T-helper 1 cell treated with Interleukin-12 subunit alpha and Interleukin-12 subunit beta and Interleukin-4 antibody, amounts not matched to agents 30 μg/mL and 1 μg/mL, for 36 hours (primary cell): ENCODE measurements around the gene AVEN.
A peak's percentile ranks its signal among the peaks of the same experiment; 100 is the strongest.

Experiments
- H3K27ac Mint-ChIP-seq: one replicate; pipeline ENCODE4 v1.8.0; 2021; ENCODE audit warnings: mild to moderate bottlenecking, mixed read lengths
- H3K27me3 Mint-ChIP-seq: one replicate; pipeline ENCODE4 v1.8.0; 2021; ENCODE audit warnings: low read depth, mixed read lengths
- H3K36me3 Mint-ChIP-seq: one replicate; pipeline ENCODE4 v1.8.0; 2021; ENCODE audit warnings: low read depth, mixed read lengths
- H3K4me1 Mint-ChIP-seq: one replicate; pipeline ENCODE4 v1.8.0; 2021; ENCODE audit warnings: low read depth, mixed read lengths
- H3K4me3 Mint-ChIP-seq: one replicate; pipeline ENCODE4 v1.8.0; 2021; ENCODE audit warnings: mild to moderate bottlenecking, moderate library complexity, mixed read lengths
- H3K9me3 Mint-ChIP-seq: one replicate; pipeline ENCODE4 v1.8.0; 2021; ENCODE audit warnings: mixed read lengths

Gene AVEN, protein sequence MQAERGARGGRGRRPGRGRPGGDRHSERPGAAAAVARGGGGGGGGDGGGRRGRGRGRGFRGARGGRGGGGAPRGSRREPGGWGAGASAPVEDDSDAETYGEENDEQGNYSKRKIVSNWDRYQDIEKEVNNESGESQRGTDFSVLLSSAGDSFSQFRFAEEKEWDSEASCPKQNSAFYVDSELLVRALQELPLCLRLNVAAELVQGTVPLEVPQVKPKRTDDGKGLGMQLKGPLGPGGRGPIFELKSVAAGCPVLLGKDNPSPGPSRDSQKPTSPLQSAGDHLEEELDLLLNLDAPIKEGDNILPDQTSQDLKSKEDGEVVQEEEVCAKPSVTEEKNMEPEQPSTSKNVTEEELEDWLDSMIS

DNA sequence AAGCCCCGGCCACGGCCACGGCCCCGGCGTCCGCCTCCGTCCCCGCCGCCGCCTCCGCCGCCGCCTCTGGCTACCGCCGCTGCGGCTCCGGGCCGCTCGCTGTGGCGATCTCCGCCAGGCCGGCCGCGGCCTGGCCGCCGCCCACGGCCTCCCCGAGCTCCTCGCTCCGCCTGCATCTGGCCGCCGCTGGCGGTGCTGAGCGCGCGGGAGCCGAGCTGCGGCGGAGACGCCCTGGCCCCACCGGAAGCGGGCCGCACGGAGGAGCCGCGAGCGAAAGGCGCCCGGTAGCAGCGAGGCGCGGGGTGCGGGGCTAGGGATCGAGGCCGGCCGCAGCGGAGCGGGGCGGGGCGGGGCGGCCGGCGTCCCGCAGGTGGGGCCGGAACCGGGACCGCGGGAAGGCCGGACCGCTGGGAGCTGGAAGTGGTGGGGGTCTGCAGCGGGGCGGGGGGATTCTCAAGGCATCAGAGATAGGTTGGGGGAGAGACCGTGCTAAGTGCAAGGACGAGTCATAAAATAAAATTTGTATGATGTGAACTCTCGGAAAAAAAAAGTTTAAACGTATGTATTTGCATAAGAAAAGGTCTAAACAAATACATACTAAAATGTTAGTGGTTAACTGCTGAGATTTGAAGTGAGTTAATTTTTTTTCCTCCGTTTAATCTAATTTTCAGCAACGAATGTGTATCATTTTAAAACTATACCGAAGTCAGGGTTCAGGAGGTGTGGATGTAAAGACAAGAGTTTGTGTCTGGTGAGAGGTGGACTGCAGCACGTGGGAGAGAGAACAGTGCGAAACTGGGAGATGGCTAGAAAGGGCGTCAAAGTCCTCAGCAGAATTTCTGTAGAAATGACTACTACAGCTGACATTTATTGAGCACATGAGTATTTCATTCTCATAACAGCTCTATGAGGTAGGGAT lies at the start of gene AVEN:
TSS of gene AVEN (minus strand) at position 334 of the 919 bp plus-strand sequence. CDS start at position 176, 158 bp downstream.
- Mint-ChIP-seq H3K4me3 (peak within 1 kb of the TSS; percentile 90), H3K36me3 (no peaks in the 10 kb centered on the region), H3K9me3 (no peaks in the 10 kb centered on the region), H3K4me1 (peaks cover 19% of the 10 kb centered on the region), H3K27ac (peak within 1 kb of the TSS; percentile 91), H3K27me3 (no peaks in the 10 kb centered on the region)

DNA sequence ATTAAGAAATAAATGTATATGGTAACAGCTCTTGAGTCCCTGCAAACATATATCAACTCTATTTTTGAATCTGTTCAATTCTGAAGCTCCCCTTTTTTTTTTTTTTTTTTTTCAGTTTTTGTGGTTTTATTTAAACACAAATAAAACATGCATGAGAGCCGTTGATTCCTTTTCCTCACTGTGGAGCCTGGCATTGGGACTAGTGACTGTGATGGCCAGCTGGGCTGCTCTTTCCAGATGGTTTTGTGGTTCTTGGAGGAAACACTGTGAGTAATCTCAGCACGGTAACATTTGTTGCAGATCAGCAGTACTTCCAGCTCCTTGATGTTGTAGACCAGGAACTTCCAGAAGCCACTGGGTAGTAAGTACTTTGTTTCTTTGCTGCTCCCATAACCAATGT lies 46.7 kb upstream of the AVEN start:
- no peaks in the 10 kb centered on the region for H3K27me3 Mint-ChIP-seq
- no peaks in the 10 kb centered on the region for H3K9me3 Mint-ChIP-seq
- peaks cover 2% of the 10 kb centered on the region for H3K4me1 Mint-ChIP-seq
- H3K27ac Mint-ChIP-seq = no peak overlapping the region
- H3K36me3 Mint-ChIP-seq = peaks cover 35% of the 10 kb centered on the region
- no peak overlapping the region for H3K4me3 Mint-ChIP-seq

DNA sequence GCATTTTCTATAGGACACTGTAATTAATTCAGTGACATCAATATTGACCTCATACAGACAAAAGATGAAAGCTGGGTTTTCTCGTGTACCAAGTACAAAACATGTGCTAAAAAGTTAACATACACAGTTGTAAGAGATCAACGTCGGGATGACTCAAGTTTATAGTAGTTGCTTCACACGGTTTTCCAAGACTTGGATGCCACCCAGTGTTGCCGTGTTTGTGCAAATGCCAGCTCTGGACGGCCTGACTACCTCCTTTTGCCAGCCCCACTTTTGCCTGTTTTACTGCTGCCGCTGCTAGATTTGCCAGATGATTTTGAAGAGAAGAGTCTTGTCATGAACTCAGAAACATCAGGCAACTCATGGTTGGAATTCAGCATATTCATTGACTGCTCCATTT lies 45.1 kb upstream of the AVEN start:
- Mint-ChIP-seq H3K27me3 (no peaks in the 10 kb centered on the region), H3K9me3 (no peaks in the 10 kb centered on the region), H3K4me1 (peaks cover 2% of the 10 kb centered on the region), H3K27ac (no peak overlapping the region), H3K36me3 (peaks cover 27% of the 10 kb centered on the region), H3K4me3 (no peak overlapping the region)

DNA sequence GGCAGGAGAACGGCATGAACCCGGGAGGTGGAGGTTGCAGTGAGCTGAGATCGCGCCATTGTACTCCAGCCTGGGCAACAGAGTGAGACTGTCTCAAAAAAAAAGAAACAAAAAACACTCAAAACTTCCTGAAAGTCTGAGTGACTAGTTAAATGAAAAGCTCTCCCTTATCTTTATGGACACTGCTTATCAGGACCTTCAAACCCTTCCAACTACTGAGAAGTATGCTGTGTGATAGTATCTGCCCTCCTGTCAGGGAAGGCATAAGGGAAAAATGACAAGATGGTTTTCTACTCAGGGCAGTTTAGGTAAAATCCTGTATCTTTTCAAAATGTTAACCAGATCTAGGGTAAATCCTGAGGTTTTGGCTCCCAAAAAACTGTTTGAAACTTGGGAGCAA lies 40.9 kb upstream of the AVEN start:
- Mint-ChIP-seq H3K36me3 (peaks cover 15% of the 10 kb centered on the region), H3K4me3 (no peak overlapping the region), H3K4me1 (no peaks in the 10 kb centered on the region), H3K27ac (no peak overlapping the region), H3K27me3 (no peaks in the 10 kb centered on the region), H3K9me3 (no peaks in the 10 kb centered on the region)

DNA sequence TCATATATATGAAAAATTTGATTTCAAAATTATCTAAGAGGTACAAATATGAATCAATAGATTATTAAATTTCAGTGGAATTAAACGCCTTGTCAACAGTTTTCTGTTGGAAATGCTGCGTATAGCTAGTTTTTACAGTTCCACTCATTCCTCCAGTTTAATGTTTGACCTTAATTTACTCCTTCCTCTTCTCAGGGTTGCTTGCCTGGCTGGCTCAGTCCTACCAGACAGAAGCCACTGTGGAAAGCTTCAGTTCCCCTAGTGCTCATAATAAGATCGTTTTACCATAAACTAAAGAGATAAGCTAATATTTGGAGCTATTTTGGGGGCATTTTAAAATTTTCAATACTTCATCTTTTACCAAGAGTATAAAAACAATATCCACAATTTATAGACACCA lies 39.9 kb upstream of the AVEN start:
- Mint-ChIP-seq H3K27ac (no peak overlapping the region), H3K4me3 (no peak overlapping the region), H3K9me3 (no peaks in the 10 kb centered on the region), H3K27me3 (no peaks in the 10 kb centered on the region), H3K4me1 (no peaks in the 10 kb centered on the region), H3K36me3 (peaks cover 12% of the 10 kb centered on the region)

DNA sequence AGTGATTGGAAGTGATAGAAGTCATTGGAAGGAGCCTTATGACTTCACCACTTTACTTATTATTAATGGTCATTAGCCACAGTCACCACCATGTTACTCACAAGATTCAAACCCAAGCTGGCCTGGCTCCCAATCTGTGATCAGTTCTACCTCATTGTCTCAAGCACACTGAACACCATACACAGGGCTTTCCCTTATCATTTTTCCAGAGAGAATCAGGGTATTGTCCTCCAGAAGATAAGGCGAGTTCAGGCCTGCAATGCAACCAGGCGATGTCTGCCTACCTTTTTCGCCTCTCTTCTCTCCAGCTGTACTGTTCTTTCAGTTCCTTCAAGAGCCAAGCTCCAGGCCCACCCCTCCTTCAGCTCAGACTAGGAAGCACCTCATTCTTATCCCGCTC lies 37.8 kb upstream of the AVEN start:
- Mint-ChIP-seq H3K4me3 (no peak overlapping the region), H3K9me3 (no peaks in the 10 kb centered on the region), H3K36me3 (peaks cover 6% of the 10 kb centered on the region), H3K27ac (no peak overlapping the region), H3K4me1 (no peaks in the 10 kb centered on the region), H3K27me3 (no peaks in the 10 kb centered on the region)

DNA sequence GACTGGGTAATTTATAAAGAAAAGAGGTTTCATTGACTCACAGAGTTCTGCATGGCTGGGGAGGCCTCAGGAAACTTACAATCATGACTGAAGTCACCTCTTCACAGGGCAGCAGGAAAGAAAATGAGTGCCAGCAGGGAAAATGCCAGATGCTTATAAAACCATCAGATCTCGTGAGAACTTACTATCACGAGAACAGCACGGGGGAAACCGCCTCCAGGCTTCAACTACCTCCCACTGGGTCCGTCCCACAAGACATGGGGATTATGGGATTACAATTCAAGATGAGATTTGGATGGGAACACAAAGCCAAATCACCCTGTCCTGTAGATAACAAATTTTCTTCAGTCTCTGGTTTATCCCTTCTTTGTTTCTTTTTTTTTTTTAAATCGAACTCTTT lies 31.0 kb upstream of the AVEN start:
- no peak overlapping the region for H3K4me3 Mint-ChIP-seq
- peaks cover 3% of the 10 kb centered on the region for H3K36me3 Mint-ChIP-seq
- H3K9me3 Mint-ChIP-seq = no peaks in the 10 kb centered on the region
- no peaks in the 10 kb centered on the region for H3K4me1 Mint-ChIP-seq
- H3K27me3 Mint-ChIP-seq = no peaks in the 10 kb centered on the region
- H3K27ac Mint-ChIP-seq = no peak overlapping the region

DNA sequence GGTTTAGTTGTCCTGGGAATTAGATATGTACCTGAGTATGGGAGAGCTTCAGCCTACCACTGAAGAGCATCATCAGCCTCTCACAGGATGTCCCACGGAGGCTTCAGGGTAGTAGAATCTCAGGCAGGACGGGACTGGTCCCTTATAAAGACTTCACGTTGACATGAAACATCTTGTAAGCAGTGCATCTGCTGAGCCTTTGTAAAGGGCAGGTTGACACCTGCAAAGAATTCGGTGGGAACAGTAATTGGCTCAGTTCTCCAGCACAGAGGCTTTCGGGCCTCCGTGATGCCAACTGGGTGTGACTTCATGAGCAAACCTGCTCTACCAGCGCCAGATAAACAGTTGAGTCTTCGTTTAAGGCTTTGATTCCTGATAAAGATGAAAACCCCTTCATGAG lies 26.9 kb upstream of the AVEN start:
- H3K9me3 Mint-ChIP-seq = no peaks in the 10 kb centered on the region
- H3K27ac Mint-ChIP-seq = no peak overlapping the region
- H3K36me3 Mint-ChIP-seq = no peaks in the 10 kb centered on the region
- no peaks in the 10 kb centered on the region for H3K27me3 Mint-ChIP-seq
- H3K4me3 Mint-ChIP-seq = no peak overlapping the region
- H3K4me1 Mint-ChIP-seq = peaks cover 2% of the 10 kb centered on the region

DNA sequence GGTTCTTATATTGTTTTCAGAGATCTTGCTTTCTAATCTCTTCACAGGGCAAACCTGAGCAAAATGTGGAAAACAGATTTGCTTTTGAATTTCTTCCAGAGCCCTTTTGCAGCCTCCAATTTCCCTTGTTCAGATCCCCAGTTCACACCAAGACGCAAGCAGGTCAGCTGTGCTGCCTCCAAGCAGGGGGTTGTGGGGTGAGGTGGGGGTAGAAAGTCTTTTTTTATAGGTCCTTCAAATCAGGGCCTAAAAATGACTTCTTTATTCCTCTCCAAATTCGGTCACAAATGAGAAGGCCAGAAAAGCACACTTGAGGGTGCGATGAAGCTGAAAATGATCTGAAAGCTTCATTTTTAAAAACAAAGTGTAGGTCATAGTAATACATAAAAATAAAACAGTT lies 26.3 kb upstream of the AVEN start:
- Mint-ChIP-seq H3K27me3 (no peaks in the 10 kb centered on the region), H3K27ac (no peak overlapping the region), H3K4me1 (peaks cover 2% of the 10 kb centered on the region), H3K4me3 (no peak overlapping the region), H3K36me3 (no peaks in the 10 kb centered on the region), H3K9me3 (no peaks in the 10 kb centered on the region)

DNA sequence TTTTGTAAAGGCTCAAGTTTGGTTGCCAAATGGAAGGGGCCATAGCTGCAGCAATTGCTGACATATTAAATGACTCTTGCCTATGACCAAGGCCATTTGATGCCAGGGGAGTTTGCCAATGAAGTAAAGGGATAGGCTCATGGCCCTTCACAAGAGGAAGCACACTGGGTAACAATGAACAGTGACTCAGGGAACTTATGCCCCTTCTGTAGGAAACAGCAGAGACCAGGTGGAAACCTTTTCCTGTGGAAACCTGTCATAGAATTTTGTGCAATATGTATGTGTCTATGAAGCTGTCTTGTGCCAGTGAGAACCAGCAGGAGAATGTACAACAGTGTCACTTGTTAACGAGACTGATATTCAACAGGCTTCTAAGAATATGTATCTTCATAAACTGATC lies 25.4 kb upstream of the AVEN start:
- Mint-ChIP-seq H3K36me3 (no peaks in the 10 kb centered on the region), H3K9me3 (no peaks in the 10 kb centered on the region), H3K4me1 (peaks cover 2% of the 10 kb centered on the region), H3K27ac (no peak overlapping the region), H3K4me3 (no peak overlapping the region), H3K27me3 (peaks cover 3% of the 10 kb centered on the region)

DNA sequence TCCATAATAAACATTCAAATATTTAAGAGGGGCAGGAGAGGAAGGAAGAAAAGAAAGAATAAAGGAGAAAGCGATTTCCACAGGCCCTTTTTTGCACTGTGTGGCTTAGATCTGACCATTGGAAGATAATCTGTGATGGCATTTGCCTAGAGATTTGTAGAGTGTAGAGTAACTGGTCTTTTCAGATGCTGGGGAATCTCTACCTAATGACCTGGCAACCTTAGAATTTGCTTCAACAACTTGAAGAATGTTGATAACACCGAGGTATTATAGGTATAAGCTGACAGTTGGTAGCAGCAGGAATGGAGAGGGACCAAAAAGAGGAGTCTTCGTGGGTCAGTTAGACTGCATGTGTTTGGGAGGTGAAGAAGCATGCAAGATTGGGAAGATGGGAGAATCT lies 20.9 kb upstream of the AVEN start:
- no peaks in the 10 kb centered on the region for H3K9me3 Mint-ChIP-seq
- no peaks in the 10 kb centered on the region for H3K36me3 Mint-ChIP-seq
- H3K27ac Mint-ChIP-seq = no peak overlapping the region
- no peak overlapping the region for H3K4me3 Mint-ChIP-seq
- peaks cover 2% of the 10 kb centered on the region for H3K4me1 Mint-ChIP-seq
- peaks cover 4% of the 10 kb centered on the region for H3K27me3 Mint-ChIP-seq

DNA sequence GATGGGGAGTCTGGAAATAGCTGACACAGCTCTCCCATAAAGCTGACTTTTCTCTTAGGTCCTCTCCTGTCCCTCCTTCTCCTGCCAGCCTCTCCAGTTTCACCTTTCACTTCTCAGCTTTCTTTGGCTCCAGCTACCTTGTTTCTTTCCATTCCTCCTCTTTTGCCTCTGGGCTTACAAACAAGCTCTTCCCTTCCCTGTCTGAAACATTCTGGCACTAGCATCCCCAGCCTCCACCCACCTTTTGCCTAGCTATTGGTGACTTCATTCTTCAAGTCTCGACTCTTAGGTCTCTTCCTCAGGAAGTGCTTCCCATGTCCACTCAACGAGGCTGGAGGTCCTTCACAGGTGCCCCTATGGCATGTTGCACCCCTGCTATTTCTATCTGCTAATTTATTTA lies 20.5 kb upstream of the AVEN start:
- Mint-ChIP-seq H3K27ac (no peak overlapping the region), H3K36me3 (no peaks in the 10 kb centered on the region), H3K9me3 (no peaks in the 10 kb centered on the region)

DNA sequence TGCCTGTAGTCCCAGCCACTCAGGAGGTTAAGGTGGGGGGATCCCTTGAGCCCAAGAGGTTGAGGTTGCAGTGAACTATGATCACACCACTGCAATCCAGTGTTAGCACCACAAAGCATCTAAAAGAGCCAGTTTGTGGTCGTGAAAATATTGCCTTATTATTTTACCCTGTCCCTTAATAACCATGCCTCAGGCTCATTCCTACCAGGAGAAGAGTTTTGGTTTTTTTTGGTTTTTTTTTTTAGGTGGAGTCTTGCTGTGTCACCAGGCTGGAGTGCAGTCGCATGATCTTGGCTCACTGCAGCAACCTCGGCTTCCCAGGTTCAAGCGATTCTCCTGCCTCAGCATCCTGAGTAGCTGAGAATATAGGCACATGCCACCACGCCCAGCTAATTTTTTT lies 17.9 kb upstream of the AVEN start:
- Mint-ChIP-seq H3K4me3 (no peak overlapping the region), H3K4me1 (peaks cover under 1% of the 10 kb centered on the region), H3K27me3 (peaks cover 11% of the 10 kb centered on the region), H3K9me3 (peaks cover 6% of the 10 kb centered on the region), H3K36me3 (no peaks in the 10 kb centered on the region), H3K27ac (no peak overlapping the region)

More for the DNA sequence above, 20.5 kb upstream of the AVEN start:
- H3K4me3 Mint-ChIP-seq = no peak overlapping the region
- H3K27me3 Mint-ChIP-seq = peaks cover 4% of the 10 kb centered on the region
- peaks cover 2% of the 10 kb centered on the region for H3K4me1 Mint-ChIP-seq

DNA sequence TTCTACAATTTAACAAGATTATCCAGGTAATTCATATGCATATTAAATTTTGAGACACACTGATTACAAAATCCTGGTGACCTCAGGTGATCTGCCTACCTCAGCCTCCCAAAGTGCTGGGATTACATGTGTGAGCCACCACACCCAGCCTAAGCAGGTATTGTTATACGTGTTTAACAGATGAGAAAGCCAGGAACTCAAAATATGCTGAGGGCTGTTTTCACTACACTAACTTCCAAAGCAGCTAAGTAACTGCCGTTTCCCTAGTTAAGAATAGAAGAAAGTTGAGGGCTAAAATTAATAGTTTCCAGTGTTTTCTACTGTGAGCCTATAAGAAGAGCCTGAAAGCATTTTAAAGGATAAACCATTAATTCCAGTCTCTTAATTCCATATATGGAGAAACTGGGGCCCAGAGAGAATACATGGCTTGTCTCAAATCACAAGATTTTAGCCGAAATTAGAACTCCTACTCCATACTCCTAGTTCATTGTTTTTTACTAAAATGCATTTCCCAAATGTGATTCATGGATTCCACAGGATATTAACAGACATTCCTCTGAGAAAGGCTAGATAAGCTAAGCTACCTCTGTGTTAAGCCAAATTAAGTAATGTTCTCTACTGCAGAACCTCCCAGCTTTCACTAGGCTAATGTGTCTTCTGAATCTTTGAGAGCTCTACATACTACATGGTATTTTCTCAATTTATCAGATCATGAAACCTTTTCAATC lies 17.0 kb upstream of the AVEN start:
- peaks cover 18% of the 10 kb centered on the region for H3K27me3 Mint-ChIP-seq
- no peaks in the 10 kb centered on the region for H3K4me1 Mint-ChIP-seq
- H3K27ac Mint-ChIP-seq = no peak overlapping the region
- H3K36me3 Mint-ChIP-seq = no peaks in the 10 kb centered on the region
- H3K4me3 Mint-ChIP-seq = no peak overlapping the region
- H3K9me3 Mint-ChIP-seq = peaks cover 14% of the 10 kb centered on the region
